NCI-H446 (cell line): ENCODE results near the gene DPP6.
"Not testable (repeated sequence)": the region's sequence is repeated elsewhere in the genome, so short reads cannot be mapped to it uniquely, and the experiment has no call there.

Experiments used
- DNase-seq, 2 experiments: peaks; one replicate each; lab custom pipeline; 2025; lab: John Stamatoyannopoulos, UW

DPP6 gene

DNA sequence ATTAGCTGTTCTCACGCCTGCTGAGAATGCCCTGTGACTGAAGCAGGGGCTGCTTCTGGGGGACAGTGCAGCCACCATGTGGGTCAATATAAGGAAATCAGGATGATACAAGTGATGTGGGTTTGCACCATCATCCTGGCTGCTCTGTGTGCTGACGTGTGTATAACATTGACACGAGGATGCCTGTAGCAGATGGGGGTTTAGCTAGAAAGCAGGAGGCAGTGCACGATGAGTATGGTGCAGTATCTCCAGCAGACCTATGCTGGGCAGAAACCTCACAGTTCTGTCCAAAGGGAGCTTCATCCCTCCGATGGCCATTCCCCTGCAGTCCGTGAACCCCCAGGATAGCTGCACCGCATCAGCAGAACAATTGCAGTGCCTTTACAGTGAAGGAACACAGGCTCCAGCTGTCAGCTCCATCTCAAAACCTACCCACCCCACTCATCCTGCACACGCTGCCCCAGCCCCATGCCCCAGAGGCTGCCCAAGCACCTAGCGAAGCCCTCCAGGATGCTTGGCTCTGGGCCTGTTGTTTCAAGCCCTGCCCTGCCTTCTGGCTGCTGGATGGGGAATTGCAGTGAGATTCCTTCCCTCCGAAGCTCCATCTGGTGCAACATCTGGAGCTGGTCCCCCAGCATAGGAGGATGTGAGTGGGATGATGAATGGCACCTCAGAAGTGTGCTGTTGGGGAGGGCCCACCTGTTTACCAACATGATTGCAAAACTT is 96.8 kb downstream of the DPP6 start:
- not testable (repeated sequence) for DNase-seq

DNA sequence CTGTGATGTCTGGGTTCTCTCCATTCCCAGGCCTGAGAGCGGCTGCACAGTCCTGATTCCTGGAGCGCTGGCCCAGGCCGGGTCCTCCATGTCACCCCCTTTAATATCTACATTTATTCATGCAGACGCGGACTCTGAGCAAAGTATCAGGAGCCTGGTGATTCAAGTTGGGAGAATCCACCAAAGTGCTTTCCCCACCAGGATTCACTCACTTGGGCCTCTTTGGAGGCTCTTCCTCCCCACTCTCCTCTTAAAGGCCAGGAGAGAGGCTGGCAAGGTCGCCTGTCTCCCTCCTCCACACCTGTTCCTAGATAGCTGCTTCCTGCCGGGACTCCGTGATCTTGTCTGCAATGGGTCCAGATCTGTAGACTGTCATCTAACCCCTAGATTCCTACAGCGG is 98.5 kb downstream of the DPP6 start:
- DNase-seq: not testable (repeated sequence)

DNA sequence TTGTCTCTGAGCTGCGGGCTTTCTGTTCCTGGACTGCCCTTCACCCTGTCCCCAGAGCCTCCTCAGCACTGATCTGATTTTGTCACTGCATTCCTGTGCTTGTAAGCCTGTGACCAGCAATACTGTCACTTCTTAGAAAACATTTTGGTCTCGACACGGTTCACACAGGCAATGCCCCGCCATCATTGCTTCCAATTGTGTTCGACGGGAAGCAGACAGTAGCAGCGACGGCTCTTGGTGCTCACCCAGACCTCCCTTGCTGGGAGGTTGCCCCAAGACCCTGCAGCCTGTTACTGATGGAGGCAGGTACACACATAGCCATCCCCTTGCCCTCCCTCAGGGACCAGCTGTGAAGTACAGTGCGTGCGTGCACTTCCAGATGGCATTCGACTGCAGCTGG is 99.1 kb downstream of the DPP6 start:
- DNase-seq: not testable (repeated sequence)

DNA sequence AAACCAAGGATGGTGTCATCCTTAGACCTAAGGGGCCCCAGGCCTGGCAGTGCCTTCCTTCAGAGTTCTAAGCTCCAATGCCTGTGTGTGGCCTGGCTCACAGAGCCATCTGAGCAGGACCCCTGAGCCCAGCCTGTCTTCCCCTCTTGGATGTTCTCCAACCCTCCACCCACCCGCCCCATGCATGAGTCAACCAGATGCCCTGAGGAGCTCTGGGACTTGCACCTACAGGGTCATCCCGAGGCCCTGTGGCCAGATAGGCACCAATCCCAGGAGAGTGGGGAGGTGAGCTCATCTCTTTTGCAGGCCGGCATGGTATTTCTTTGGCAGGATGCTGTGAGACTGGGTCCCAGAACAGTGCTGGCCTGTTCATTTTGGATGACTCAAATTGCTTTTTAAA is 103.7 kb downstream of the DPP6 start:
- peak in 1 of 2 experiments; percentile 12 for DNase-seq

- DNase-seq: not testable (repeated sequence)
These were observed 110.7 kb downstream of the DPP6 start for GRCh38 chr7:154162921-154163320.

DNA sequence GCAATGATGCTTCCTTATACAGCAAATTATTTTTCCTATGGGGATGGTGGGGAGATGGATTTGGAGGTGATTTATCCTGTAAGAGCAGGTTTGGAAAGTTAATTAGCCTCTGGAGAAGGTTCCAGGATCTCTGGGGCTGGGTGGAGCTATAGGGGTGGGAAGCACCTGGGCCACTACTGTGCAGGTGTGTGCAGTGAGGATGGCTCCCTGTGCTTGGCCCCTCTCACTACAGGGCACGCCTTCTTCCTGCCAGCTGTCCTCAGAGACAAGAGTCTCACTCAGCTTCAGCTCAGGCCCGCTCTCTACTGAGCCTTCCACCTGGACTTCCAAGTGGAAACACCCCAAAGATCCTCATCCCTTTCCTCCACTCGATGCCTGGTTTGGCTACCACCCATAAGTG is 111.4 kb downstream of the DPP6 start:
- not testable (repeated sequence) for DNase-seq

DNA sequence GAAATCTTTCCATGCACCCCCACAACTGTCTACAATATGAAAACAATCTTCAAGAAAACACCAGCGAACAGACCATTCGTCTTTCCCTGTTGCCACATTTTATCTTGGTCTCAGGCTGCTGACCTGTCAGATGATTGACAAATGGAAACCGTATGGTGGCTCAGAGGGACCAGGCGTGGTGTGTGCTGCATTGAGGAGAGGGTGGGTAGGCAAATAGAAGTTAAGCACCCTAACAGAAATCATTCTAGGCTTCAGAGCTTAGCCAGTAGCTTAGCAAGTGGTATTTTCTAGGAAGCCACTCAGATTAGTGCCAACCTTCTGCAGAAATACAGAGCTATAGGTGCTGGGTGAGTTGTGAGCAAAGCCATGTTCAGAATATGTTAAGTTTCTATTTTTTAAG is 114.9 kb downstream of the DPP6 start:
- DNase-seq: no peak

GRCh38 chr7:154167807-154168206 is 115.6 kb downstream of the DPP6 start:
- DNase-seq: no peak

- DNase-seq: no peak
These were observed 119.2 kb downstream of the DPP6 start for GRCh38 chr7:154171422-154171821.

- no peak for DNase-seq
These were observed 120.0 kb downstream of the DPP6 start for GRCh38 chr7:154172236-154172635.

- no peak for DNase-seq
These were observed 125.4 kb downstream of the DPP6 start for GRCh38 chr7:154177584-154177983.

DNA sequence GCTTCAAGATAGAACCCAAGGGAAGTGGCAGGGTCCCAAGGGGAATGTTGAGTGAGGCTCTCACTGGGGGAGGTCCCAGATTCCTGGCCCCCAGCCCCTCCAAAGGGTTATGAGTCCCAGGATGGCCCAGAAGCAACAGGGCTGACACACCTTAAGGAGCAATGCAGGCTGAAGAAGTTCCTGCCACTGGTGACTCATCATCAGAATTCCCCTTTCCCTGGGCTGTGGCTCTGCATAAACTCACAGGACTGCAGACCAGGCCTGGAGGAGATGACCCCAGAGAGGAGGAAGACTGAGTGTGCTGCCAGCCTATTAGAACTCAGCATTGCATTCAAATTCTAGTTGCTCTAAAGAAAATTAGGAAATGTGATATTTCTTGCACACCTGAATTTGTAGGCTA is 126.7 kb downstream of the DPP6 start:
- no peak for DNase-seq

DNA sequence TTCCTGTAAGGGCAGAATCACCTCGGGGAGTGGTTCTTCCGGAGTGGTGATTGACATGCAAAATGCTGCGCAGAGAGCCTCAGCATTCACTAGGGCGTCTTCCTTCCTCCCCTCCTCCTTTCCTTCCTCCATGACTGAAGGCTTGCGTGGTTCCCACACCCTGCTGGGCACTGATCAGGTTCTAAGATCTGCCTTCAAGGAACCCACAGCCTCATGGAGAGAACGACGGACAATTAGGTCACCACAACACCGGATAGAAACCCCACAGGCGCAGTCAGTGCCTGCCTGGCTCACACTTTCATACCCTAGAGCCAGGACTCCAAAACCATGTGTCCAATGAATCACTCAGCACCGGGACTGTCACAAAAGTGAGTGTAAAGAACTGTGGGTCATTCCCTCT is 131.3 kb downstream of the DPP6 start:
- no peak for DNase-seq

GRCh38 chr7:154183946-154184345 is 131.7 kb downstream of the DPP6 start:
- no peak for DNase-seq

- DNase-seq: no peak
These were observed 134.6 kb downstream of the DPP6 start for GRCh38 chr7:154186811-154187210.

DNA sequence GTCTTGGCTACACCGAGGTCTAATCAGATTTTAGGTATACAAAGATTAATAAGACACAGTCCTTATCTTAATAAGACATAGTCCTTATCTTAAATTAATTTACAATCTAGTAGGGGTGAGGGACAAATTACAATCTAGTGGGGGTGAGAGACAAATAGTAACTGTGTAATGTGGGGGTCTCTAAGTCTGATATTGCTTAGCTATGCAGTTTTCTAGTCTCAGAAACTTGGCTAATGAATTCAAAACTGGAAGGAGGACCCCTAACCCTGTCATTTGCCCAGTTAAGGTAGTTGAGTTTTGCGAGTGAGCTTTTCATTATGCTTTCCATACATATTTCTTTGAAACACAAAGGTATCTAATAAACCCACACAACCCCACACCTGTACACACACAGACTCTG is 136.1 kb downstream of the DPP6 start:
- no peak for DNase-seq

GRCh38 chr7:154195266-154195665 is 143.1 kb downstream of the DPP6 start:
- no peak for DNase-seq

- DNase-seq: no peak
These were observed 146.3 kb downstream of the DPP6 start for GRCh38 chr7:154198481-154198880.

- no peak for DNase-seq
These were observed 148.0 kb downstream of the DPP6 start for GRCh38 chr7:154200241-154200640.

DNA sequence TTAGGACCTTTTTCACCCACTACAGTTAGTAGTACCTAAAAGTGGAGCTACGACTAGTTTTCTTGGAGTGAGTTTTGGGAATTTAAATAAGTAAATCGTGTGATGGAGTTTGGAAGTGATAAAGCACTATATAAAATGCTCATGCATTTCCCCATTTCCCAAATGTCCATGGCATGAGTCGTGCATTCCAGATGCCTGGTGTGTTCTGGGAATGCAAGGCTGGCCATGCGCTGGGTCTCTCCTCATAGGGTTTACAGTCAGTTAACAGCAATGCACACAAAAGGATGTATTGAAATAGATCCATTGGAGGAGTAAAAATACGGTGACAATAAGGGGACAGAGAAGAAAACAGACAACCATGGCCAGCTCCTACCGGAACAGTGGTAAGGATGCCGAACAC is 149.8 kb downstream of the DPP6 start:
- DNase-seq: no peak

DNA sequence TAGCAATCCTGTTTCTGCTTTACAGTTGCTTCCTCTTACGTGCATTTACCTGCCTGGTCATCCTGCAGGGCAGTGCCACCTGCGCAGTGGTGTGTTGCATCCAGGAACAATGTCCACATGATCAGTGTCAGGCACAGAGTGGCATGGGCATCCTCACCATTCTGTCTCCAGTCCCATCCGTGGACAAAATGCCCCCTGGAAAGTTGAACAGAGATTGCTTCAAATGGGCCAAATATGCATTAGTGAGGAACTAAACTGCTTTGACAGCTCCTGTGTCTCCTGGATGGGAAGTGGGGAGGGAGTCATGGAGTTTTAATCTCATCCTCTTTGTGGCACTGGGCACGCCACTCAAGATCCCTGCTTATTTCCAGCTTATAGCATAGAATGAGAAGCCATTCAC is 151.8 kb downstream of the DPP6 start:
- DNase-seq: no peak

DNA sequence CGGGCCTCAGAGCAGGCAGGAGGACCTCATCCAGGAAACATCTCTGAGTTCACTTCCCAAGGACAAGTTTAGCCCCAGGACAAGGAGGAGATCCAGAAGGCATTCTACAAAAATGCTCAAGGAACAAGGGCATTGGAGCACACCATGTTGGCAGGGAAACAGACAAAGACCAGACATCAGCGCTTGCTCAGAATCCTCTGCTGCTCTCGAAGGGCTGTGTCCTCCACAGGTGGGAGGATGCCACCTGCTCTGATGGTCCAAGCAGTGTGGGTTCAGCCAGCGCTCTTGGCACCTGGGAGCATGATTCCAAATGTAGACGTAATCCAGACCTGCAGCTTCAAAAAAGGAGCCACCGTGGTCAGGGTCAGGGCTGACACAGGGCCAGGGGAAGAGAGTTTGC is 160.7 kb downstream of the DPP6 start:
- DNase-seq: no peak

- no peak for DNase-seq
These were observed 165.6 kb downstream of the DPP6 start for GRCh38 chr7:154217688-154218340.

GRCh38 chr7:154231732-154232131 is 179.5 kb downstream of the DPP6 start:
- DNase-seq: no peak
